ENCODE measurements around the gene SNRPE.
"Not testable (repeated sequence)": the region's sequence is repeated elsewhere in the genome, so short reads cannot be mapped to it uniquely, and the experiment has no call there.

Gene SNRPE

GRCh38 chr1:203861379-203862184, at the start of gene SNRPE:
TSS of gene SNRPE (plus strand) at chr1:203861599. CDS start at chr1:203861660, 61 bp downstream.
- DNase-seq (ENCODE audit: low spot score): peak; percentile 96
- FAIRE-seq: peak; percentile 69

- DNase-seq (ENCODE audit: low spot score) (no peak), FAIRE-seq (no peak)
Observed at GRCh38 chr1:203813581-203814341, 47.6 kb upstream of the SNRPE start.

- DNase-seq (ENCODE audit: low spot score): no peak
- FAIRE-seq: no peak
Observed at GRCh38 chr1:203818399-203818798, 43.0 kb upstream of the SNRPE start.

GRCh38 chr1:203823306-203823705, 38.1 kb upstream of the SNRPE start:
- no peak for DNase-seq (ENCODE audit: low spot score)
- FAIRE-seq: no peak

- DNase-seq (ENCODE audit: low spot score): no peak
- FAIRE-seq: no peak
Observed at GRCh38 chr1:203826175-203826574, 35.2 kb upstream of the SNRPE start.

- DNase-seq (ENCODE audit: low spot score) (no peak), FAIRE-seq (no peak)
Observed at GRCh38 chr1:203828002-203828401, 33.4 kb upstream of the SNRPE start.

GRCh38 chr1:203828503-203828902, 32.9 kb upstream of the SNRPE start:
- FAIRE-seq (no peak), DNase-seq (ENCODE audit: low spot score) (no peak)

- not testable (repeated sequence) for FAIRE-seq; DNase-seq (ENCODE audit: low spot score)
Observed at GRCh38 chr1:203829247-203829646, 32.2 kb upstream of the SNRPE start.

- DNase-seq (ENCODE audit: low spot score) (no peak), FAIRE-seq (no peak)
Observed at GRCh38 chr1:203835476-203835875, 25.9 kb upstream of the SNRPE start.

- DNase-seq (ENCODE audit: low spot score): no peak
- FAIRE-seq: no peak
Observed at GRCh38 chr1:203839081-203839480, 22.3 kb upstream of the SNRPE start.

GRCh38 chr1:203840208-203840808, 21.1 kb upstream of the SNRPE start:
- DNase-seq (ENCODE audit: low spot score): no peak
- FAIRE-seq: no peak

- FAIRE-seq (no peak), DNase-seq (ENCODE audit: low spot score) (no peak)
Observed at GRCh38 chr1:203842559-203842876, 18.9 kb upstream of the SNRPE start.

GRCh38 chr1:203843435-203843834, 18.0 kb upstream of the SNRPE start:
- DNase-seq (ENCODE audit: low spot score) (no peak), FAIRE-seq (no peak)

GRCh38 chr1:203853112-203853511, 8.3 kb upstream of the SNRPE start:
- not testable (repeated sequence) for DNase-seq (ENCODE audit: low spot score); FAIRE-seq

- FAIRE-seq: no peak
Observed at GRCh38 chr1:203858055-203858454, 3.3 kb upstream of the SNRPE start.

GRCh38 chr1:203858975-203859374, 2.4 kb upstream of the SNRPE start:
- DNase-seq (ENCODE audit: low spot score) (no peak), FAIRE-seq (no peak)

More at GRCh38 chr1:203858055-203858454, 3.3 kb upstream of the SNRPE start:
- DNase-seq (ENCODE audit: low spot score): peak; percentile 66

- DNase-seq (ENCODE audit: low spot score) (peak; percentile 88), FAIRE-seq (peak; percentile 89)
Observed at GRCh38 chr1:203860396-203861025, 888 bp upstream of the SNRPE start.

- no peak for FAIRE-seq
- DNase-seq (ENCODE audit: low spot score): no peak
Observed at GRCh38 chr1:203867802-203868201, 6.4 kb downstream of the SNRPE start.

- FAIRE-seq (no peak), DNase-seq (ENCODE audit: low spot score) (no peak)
Observed at GRCh38 chr1:203870245-203870644, 8.8 kb downstream of the SNRPE start.

- peak; percentile 51 for DNase-seq (ENCODE audit: low spot score)
- peak; percentile 46 for FAIRE-seq
Observed at GRCh38 chr1:203871114-203871880, 9.9 kb downstream of the SNRPE start.

GRCh38 chr1:203873094-203873493, 11.7 kb downstream of the SNRPE start:
- FAIRE-seq: no peak

More at GRCh38 chr1:203873094-203873493, 11.7 kb downstream of the SNRPE start:
- no peak for DNase-seq (ENCODE audit: low spot score)

Measured in RCC 7860 (cell line).